HG03039 (cell line): ENCODE measurements around the gene CLIC1.
A peak's percentile ranks its signal among the peaks of the same experiment; 100 is the strongest.

Experiments
- ATAC-seq: cut with Tn5 transposase; IDR thresholded peaks from one replicate; pipeline ENCODE4 v1.9.1; 2021; ENCODE audit warnings: mild to moderate bottlenecking, moderate library complexity; ENCODE audit not compliant: unreplicated experiment

CLIC1 gene

DNA sequence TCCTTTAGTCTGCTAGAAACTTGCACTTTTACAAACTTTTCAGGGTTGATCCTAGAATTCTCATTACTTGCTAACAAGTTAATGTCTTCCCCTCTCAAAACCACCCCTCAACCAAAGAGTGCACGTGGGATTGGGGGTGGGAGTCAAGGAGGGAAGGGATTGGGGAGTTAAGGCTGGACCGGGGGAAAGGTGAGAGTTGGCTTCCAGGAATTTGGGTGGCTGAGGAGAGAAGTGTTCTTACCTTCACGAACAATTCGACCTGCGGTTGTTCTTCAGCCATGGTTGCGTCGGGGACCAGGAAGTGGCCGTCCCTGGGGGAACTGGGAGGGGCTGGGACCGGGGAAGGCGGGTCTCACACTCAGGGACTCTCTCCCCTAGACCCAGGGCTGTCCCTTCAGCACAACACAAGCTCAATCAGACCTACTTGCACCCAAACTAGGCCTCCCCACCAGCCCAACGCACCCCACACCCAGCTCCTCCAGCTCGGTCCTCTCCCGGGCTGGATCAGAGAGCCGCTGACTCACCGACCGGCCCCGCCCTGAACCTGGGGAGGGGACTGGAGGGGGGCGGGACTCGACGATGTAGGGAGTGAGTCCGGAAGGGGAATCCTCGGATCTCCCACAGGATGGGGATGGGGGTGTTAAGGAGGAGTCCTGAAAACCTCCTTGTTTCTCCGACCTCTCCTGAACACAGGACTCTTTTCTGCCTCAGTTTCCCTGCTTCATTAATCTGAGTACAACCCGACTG, at the start of gene CLIC1:
Gene CLIC1, minus strand, starts transcription at position 510 of the 747 bp plus-strand sequence. Its CDS starts 230 bp downstream, at position 280.
- ATAC-seq, result no peak

- no peak for ATAC-seq
Measured at GRCh38 chr6:31785475-31785874, 49.1 kb upstream of the CLIC1 start.

GRCh38 chr6:31784098-31784925, 48.0 kb upstream of the CLIC1 start:
- no peak for ATAC-seq

- no peak for ATAC-seq
Measured at GRCh38 chr6:31782126-31782855, 46.0 kb upstream of the CLIC1 start.

DNA sequence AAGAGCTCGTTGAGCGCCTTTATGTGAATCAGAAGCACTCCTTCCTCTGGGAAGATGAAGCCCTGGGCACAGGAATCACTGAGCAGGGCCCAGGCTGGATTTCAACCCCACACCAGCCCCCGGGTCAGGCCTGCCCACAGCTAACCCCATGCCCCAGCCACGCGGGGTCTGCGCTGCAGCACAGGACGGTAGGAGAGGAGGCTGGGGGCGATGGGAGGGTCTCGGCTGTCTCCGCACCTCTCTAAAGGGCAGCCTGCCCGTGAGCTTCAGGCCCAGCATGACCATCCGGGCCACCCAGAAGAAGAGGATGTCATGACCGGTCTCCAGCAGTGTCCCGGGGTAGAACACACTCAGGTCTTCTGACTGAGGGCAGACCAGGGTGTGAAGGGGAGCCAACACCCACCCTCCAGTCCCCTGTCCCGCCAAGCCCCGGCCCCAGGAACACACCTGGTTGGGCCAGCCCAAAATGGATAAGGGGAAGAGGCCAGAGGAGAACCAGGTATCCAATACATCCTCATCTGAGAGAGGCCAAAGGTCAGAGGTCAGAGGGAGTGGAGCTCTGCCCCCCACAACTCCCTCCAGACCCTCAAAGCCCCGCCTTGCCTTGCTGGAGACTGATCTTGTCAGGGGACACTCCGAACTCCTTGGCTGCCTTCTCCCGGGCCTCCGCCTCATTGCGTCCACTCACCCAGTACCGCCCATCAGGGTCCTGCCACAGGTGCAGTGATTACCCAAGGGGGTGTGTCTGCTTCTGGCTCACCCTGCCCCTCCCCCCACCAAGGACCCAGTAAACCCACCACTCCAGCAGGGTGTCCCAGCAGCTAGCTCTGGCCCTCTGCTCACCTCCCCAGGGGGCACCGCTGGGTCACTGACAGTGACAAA, 45.2 kb upstream of the CLIC1 start:
- ATAC-seq, result no peak

GRCh38 chr6:31780507-31781243, 44.3 kb upstream of the CLIC1 start:
- no peak for ATAC-seq

DNA sequence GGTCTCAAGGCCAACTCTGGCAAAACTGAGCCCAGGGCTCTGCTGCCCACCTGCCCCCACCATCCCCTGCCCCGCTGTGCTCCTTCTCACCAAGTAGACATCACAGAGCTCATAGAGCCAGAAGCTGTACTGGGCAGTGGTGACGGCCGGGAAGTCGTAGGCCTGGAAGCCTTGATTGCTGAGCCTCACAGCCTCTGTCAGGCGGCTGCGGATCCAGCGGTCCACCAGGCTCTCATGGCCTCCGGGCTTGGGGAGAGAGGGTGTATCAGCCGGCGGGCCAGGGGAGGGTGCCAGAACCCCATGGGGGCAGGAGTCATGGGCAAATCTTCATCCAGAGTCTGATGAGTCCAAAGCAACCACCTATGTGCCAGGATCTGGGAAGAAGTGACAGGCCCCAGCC, 43.6 kb upstream of the CLIC1 start:
- no peak for ATAC-seq

DNA sequence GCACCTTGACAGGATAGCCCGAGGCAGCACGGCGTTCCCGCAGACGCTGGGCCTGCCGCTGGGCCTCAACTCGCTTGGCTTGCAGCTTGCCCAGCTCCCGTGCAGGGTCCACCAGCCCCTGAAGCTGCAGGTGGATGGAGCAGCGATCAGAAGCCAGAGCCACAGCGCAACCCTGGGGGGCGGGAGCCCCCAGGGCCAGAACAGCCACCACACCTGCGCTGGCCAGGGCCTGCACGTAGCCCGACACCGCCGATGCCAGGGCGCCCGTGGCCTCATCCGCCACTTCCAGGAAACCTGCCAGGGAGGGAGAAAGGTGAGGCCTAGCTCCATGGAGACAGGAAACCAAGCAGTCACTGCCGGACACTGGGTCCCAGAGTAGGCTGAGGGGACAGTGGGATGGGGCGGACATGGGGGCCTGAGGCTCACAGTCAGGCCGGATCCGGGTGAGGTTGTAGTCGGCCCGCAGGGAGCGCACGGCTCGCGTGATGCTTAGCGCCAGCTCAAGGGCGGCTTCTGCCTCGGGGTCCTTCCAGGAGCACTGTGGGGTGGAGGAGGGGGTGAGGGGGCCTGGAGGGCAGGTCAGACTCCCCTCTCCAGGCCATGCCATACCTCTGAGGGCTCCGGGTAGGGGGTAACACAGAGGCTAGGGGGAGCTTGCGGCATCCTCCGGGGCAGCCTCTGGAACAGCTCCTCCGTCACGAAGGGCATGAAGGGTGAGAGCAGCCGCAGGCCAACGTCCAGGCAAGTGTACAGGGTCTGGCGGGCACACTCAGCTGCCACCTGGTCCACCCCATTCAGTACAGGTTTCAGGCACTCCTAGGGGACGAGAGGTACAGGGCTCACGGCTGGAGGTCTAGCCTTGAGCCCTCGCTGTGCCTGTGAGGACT, 42.9 kb upstream of the CLIC1 start:
- no peak for ATAC-seq

- no peak for ATAC-seq
Measured at GRCh38 chr6:31778193-31778592, 41.9 kb upstream of the CLIC1 start.

DNA sequence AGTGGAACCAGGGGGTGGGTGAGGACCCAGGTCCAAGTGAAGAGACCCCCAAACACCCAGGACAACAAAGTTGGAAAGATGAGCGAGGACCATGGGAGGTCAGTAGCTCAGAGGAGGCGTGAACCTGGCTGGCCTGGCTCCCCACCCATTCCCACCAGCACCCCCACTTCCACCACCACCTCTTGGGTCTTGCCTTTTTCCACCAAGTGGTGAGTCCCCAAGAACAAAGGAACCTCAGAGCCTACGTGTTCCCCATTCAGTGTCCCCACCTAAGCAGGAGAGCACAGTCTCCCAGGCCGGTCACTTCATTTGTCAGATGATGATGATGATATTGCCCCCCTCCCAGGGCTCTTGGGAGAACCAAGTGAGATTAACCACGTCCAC, 41.3 kb upstream of the CLIC1 start:
- ATAC-seq, result no peak

- ATAC-seq, result peak; percentile 36
Measured at GRCh38 chr6:31776989-31777666, 40.8 kb upstream of the CLIC1 start, which contains the start of gene VWA7. Gene VWA7, minus strand, starts transcription at chr6:31777328. Its CDS starts 549 bp downstream, at chr6:31776779.

- no peak for ATAC-seq
Measured at GRCh38 chr6:31776485-31776988, 40.2 kb upstream of the CLIC1 start.

DNA sequence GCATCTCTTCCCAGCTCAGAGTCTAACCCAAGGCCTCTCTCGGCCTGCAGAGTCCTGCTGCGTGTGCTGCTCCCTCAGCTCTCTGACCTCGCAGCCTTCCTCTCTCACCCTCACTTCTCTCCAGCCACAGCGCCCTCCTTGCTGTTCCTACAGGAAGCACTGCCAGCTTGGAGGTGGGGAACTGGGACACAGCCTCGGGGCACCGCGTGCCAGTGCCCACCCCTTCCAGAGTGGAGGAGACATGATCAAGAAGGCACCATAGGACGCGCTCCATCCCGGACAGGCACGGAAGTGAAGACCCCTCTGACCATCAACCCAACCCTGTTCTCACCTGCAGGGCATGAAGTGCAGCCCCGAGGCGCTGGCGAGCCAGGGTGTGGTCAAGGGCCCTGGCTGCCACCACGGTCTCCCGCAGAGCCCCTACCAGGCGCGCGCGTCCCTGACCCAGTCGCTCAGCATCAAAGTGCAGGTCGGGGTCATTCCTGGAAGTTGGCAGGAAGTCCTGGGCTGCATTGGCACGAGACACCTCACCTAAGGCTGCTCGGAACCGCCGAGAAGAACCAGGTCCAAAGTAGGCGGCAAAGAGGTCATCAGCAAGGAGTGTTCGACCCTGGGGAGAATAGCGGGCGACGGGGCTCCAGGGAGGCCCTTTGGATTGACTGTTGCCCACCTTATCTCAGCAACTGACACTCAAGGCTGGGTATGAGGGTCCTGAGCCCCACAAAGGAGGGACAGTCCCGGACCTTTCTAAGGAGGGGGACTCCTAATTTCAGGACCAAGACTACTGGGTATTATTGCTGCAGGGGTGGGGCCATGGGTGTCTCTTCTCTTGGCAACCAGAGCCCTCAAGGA, 39.5 kb upstream of the CLIC1 start:
- ATAC-seq, result no peak

DNA sequence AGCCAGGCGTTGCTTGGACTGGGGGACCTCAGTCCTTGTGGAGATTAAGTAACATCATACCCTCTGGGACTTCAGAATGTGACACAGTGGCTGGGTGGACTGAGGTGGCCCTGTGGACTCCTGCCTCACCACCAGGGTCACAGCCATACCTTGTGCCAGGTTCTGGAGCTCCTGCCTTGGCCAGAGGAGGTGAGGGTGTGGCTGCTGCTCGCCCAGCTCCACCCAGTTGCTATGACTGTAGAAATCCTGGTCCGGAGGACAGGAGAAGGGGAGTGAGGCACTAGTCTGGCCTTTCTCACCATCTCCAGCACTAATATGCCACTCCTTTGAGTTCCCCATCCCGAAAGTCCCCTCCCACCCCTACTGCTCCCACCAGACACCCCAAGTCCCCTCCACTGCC, 38.9 kb upstream of the CLIC1 start:
- no peak for ATAC-seq

DNA sequence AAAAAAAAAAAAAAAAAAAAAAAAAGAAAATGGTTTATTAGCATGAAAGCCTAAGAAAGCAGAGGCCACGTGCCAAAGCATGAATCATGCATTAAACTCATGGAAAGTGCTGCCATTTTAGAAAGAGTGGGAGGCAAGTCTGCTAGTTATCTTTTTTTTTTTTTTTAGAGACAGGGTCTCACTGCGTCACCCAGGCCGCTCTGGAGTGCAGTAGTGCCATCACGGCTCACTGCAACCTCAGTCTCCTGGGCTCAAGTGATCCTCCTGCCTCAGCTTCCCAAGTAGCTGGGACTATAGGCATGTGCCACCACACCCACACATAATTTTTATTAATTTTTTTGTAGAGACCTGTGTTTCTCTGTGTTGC, 35.6 kb upstream of the CLIC1 start:
- ATAC-seq, result no peak

GRCh38 chr6:31770860-31771259, 34.5 kb upstream of the CLIC1 start:
- ATAC-seq, result no peak

- ATAC-seq, result no peak
Measured at GRCh38 chr6:31769684-31770371, 33.5 kb upstream of the CLIC1 start.
